RWPE2 (cell line): Measurements from ENCODE around the gene CHD2.

ENCODE experiments used
- ATAC-seq: fragments of 200-7000 bp; cut with Tn5 transposase; 3 replicates; pipeline ENCODE4 v1.9.1; 2021; ENCODE audit warnings: low read depth
- DNase-seq: peaks from one replicate; pipeline ENCODE4 v3.0.0-alpha.2; 2020; ENCODE audit warnings: low spot score
- H3K27ac ChIP-seq: fragments of 450-650 bp; 2 replicates; pipeline ENCODE4 v1.5.1; 2017; ENCODE audit warnings: mild to moderate bottlenecking; ENCODE audit not compliant: poor library complexity, severe bottlenecking
- H3K27me3 ChIP-seq: fragments of 250-450 bp; sonication (Bioruptor Pico); 2 replicates; pipeline ENCODE4 v1.5.1; 2021; ENCODE audit warnings: mild to moderate bottlenecking, moderate library complexity; ENCODE audit not compliant: insufficient read depth, poor library complexity, severe bottlenecking
- H3K36me3 ChIP-seq: fragments of 250-450 bp; sonication (Bioruptor Pico); 2 replicates; pipeline ENCODE4 v1.5.1; 2020; ENCODE audit warnings: low read depth, mild to moderate bottlenecking, moderate library complexity
- H3K4me1 ChIP-seq: fragments of 250-450 bp; sonication (Bioruptor Pico); 2 replicates; pipeline ENCODE4 v1.5.1; 2021; ENCODE audit warnings: mild to moderate bottlenecking, moderate library complexity; ENCODE audit not compliant: insufficient read depth, poor library complexity, severe bottlenecking
- H3K4me3 ChIP-seq: fragments of 250-450 bp; sonication (Bioruptor Pico); 2 replicates; pipeline ENCODE4 v1.5.1; 2021; ENCODE audit warnings: mild to moderate bottlenecking, moderate library complexity; ENCODE audit not compliant: severe bottlenecking
- H3K9me3 ChIP-seq: fragments of 250-450 bp; sonication (Bioruptor Pico); 2 replicates; pipeline ENCODE4 v1.5.1; 2021; ENCODE audit warnings: mild to moderate bottlenecking, moderate library complexity; ENCODE audit not compliant: severe bottlenecking
- CTCF ChIP-seq: fragments of 450-650 bp; IDR thresholded peaks from one replicate; pipeline ENCODE4 v1.5.1; 2017; ENCODE audit warnings: mild to moderate bottlenecking, moderate library complexity; ENCODE audit not compliant: poor library complexity, severe bottlenecking

CHD2 gene

GRCh38 chr15:92881802-92882696 is 18.1 kb upstream of the CHD2 start:
- Histone ChIP-seq H3K9me3 (no peaks in the 10 kb centered on the region), H3K4me3 (peak overlapping the region; percentile 95), H3K36me3 (peaks cover 38% of the 10 kb centered on the region), H3K27ac (peak overlapping the region; percentile 89), H3K4me1 (peaks cover 25% of the 10 kb centered on the region), H3K27me3 (no peaks in the 10 kb centered on the region)
- DNase-seq (peak; percentile 100), ATAC-seq (peak; percentile 94)
- no peak for TF ChIP-seq CTCF

- no peak for TF ChIP-seq CTCF
- H3K4me1 ChIP-seq, result peaks cover 31% of the 10 kb centered on the region
- peak overlapping the region; percentile 95 for H3K4me3 ChIP-seq
- H3K9me3 ChIP-seq, result no peaks in the 10 kb centered on the region
- ATAC-seq, result peak; percentile 77
- H3K27ac ChIP-seq, result peak overlapping the region; percentile 89
- no peaks in the 10 kb centered on the region for H3K27me3 ChIP-seq
- no peak for DNase-seq
- peaks cover 45% of the 10 kb centered on the region for H3K36me3 ChIP-seq
Measured at GRCh38 chr15:92882697-92883162, 17.4 kb upstream of the CHD2 start.

GRCh38 chr15:92883163-92883875 is 16.8 kb upstream of the CHD2 start:
- DNase-seq (no peak), ATAC-seq (no peak)
- peaks cover 51% of the 10 kb centered on the region for H3K36me3 ChIP-seq
- H3K4me1 ChIP-seq, result peaks cover 37% of the 10 kb centered on the region
- H3K27ac ChIP-seq, result peak overlapping the region; percentile 89
- H3K27me3 ChIP-seq, result no peaks in the 10 kb centered on the region
- no peak for TF ChIP-seq CTCF
- H3K4me3 ChIP-seq, result peak overlapping the region; percentile 95
- H3K9me3 ChIP-seq, result no peaks in the 10 kb centered on the region

GRCh38 chr15:92883876-92884435 is 16.2 kb upstream of the CHD2 start:
- H3K27me3 ChIP-seq, result no peaks in the 10 kb centered on the region
- no peaks in the 10 kb centered on the region for H3K9me3 ChIP-seq
- peaks cover 57% of the 10 kb centered on the region for H3K36me3 ChIP-seq
- H3K4me3 ChIP-seq, result peak overlapping the region; percentile 95
- TF ChIP-seq CTCF, result no peak
- DNase-seq, result no peak
- ATAC-seq, result no peak
- peaks cover 41% of the 10 kb centered on the region for H3K4me1 ChIP-seq
- peak overlapping the region; percentile 89 for H3K27ac ChIP-seq
